ENCODE results near the gene EI24.
A peak's percentile ranks its signal among the peaks of the same experiment; 100 is the strongest.

DNA sequence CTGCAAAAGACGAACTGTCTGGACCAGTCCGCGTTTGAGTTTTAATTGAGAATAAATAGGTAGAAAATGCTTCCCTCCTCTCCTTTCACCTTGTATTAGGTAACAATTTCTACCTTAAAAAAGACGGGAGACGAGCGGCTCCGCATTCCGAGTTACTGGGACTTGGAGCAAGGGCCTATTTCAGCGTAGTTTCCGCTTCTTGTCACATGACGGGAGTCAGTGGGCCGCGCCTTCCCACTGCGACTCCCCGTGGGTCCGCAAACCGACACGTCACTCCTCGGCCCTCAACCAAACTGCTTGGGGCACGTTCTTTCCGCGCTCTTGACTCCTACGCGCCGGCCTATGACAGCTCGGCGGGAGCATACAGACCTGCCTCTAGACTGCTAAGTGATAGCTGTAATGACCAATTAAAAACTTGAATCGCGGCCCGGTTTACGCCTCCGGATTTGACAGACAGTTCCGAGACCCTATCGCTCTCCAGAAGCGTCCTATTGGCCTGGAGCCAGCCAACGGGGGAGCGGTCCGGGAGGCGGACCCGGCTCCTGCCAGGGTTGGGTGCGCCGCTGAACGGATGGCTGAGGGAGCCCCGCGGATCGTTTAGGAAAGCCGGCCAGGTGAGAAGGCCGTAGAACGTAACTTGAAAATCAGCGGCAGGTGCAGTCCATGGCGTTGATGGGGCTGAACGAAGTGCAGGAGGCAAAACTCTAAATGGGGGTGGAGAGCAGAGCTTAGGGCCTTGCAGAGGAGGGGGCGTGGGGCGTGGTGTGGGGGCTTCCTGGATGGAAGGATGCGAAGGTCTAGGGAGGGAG, 23.2 kb downstream of the EI24 start, which contains the start of gene STT3A:
- TF ChIP-seq, protein P1, sequence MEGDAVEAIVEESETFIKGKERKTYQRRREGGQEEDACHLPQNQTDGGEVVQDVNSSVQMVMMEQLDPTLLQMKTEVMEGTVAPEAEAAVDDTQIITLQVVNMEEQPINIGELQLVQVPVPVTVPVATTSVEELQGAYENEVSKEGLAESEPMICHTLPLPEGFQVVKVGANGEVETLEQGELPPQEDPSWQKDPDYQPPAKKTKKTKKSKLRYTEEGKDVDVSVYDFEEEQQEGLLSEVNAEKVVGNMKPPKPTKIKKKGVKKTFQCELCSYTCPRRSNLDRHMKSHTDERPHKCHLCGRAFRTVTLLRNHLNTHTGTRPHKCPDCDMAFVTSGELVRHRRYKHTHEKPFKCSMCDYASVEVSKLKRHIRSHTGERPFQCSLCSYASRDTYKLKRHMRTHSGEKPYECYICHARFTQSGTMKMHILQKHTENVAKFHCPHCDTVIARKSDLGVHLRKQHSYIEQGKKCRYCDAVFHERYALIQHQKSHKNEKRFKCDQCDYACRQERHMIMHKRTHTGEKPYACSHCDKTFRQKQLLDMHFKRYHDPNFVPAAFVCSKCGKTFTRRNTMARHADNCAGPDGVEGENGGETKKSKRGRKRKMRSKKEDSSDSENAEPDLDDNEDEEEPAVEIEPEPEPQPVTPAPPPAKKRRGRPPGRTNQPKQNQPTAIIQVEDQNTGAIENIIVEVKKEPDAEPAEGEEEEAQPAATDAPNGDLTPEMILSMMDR (IDR thresholded peaks at IDR 0.05): no peak
- TF ChIP-seq POLR2A (IDR thresholded peaks at IDR 0.05): peak; percentile 79
